GM21619 (cell line): ENCODE results near the gene CSH2.
"Not testable (repeated sequence)": the region's sequence is repeated elsewhere in the genome, so short reads cannot be mapped to it uniquely, and the experiment has no call there.

Source experiments
- ATAC-seq: cut with Tn5 transposase; IDR thresholded peaks from one replicate; pipeline ENCODE4 v1.9.1; 2021; ENCODE audit not compliant: unreplicated experiment

The CSH2 gene

GRCh38 chr17:63896524-63897354, 23.3 kb upstream of the CSH2 start, which contains the start of gene CSH1:
Gene CSH1, minus strand, starts transcription at chr17:63896574. Its CDS starts 63 bp downstream, at chr17:63896511.
- not testable (repeated sequence) for ATAC-seq

GRCh38 chr17:63894821-63895220, 21.3 kb upstream of the CSH2 start:
- ATAC-seq: not testable (repeated sequence)

GRCh38 chr17:63894021-63894420, 20.5 kb upstream of the CSH2 start:
- ATAC-seq: not testable (repeated sequence)

GRCh38 chr17:63892316-63893037, 19.0 kb upstream of the CSH2 start:
- ATAC-seq: not testable (repeated sequence)

GRCh38 chr17:63889026-63889848, 15.8 kb upstream of the CSH2 start:
- ATAC-seq: not testable (repeated sequence)

- not testable (repeated sequence) for ATAC-seq
Observed at GRCh38 chr17:63885119-63885518, 11.6 kb upstream of the CSH2 start.

- not testable (repeated sequence) for ATAC-seq
Observed at GRCh38 chr17:63882626-63883126, 9.2 kb upstream of the CSH2 start.

GRCh38 chr17:63881935-63882601, 8.6 kb upstream of the CSH2 start, which contains the start of gene GH2:
Gene GH2, minus strand, starts transcription at chr17:63881944. Its CDS starts 143 bp downstream, at chr17:63881801.
- ATAC-seq: no peak

GRCh38 chr17:63881337-63881736, 7.9 kb upstream of the CSH2 start:
- ATAC-seq: not testable (repeated sequence)

- ATAC-seq: no peak
Observed at GRCh38 chr17:63880706-63881105, 7.2 kb upstream of the CSH2 start.

- not testable (repeated sequence) for ATAC-seq
Observed at GRCh38 chr17:63878413-63878812, 4.9 kb upstream of the CSH2 start.

- ATAC-seq: not testable (repeated sequence)
Observed at GRCh38 chr17:63874693-63875092, 1.2 kb upstream of the CSH2 start.

GRCh38 chr17:63874061-63874626, 667 bp upstream of the CSH2 start:
- not testable (repeated sequence) for ATAC-seq

- ATAC-seq: not testable (repeated sequence)
Observed at GRCh38 chr17:63871646-63872365, 1.7 kb downstream of the CSH2 start.

- ATAC-seq: not testable (repeated sequence)
Observed at GRCh38 chr17:63870292-63870665, 3.2 kb downstream of the CSH2 start.

- ATAC-seq: not testable (repeated sequence)
Observed at GRCh38 chr17:63869491-63870291, 3.8 kb downstream of the CSH2 start.

GRCh38 chr17:63866625-63867024, 6.9 kb downstream of the CSH2 start:
- not testable (repeated sequence) for ATAC-seq

- ATAC-seq: no peak
Observed at GRCh38 chr17:63859257-63859656, 14.2 kb downstream of the CSH2 start.
